GOT3 (cell line): ENCODE results near the gene PCED1A.
"Not testable (repeated sequence)": the region's sequence is repeated elsewhere in the genome, so short reads cannot be mapped to it uniquely, and the experiment has no call there.

Experiments
- DNase-seq: peaks from one replicate; lab custom pipeline; 2025; ENCODE audit warnings: mixed read lengths; lab: John Stamatoyannopoulos, UW

PCED1A gene

GRCh38 chr20:2866236-2866635 is 25.8 kb upstream of the PCED1A start:
- DNase-seq, result no peak

- no peak for DNase-seq
Measured at GRCh38 chr20:2865630-2866029, 25.2 kb upstream of the PCED1A start.

GRCh38 chr20:2865101-2865500 is 24.6 kb upstream of the PCED1A start:
- no peak for DNase-seq

GRCh38 chr20:2864626-2865025 is 24.2 kb upstream of the PCED1A start:
- no peak for DNase-seq

GRCh38 chr20:2859330-2860121 is 19.1 kb upstream of the PCED1A start:
- DNase-seq, result no peak

GRCh38 chr20:2858591-2858990 is 18.1 kb upstream of the PCED1A start:
- DNase-seq, result no peak

GRCh38 chr20:2851086-2851485 is 10.6 kb upstream of the PCED1A start:
- no peak for DNase-seq

- no peak for DNase-seq
Measured at GRCh38 chr20:2849529-2849928, 9.1 kb upstream of the PCED1A start.

- DNase-seq, result no peak
Measured at GRCh38 chr20:2847802-2848201, 7.3 kb upstream of the PCED1A start.

GRCh38 chr20:2846698-2847097 is 6.2 kb upstream of the PCED1A start:
- no peak for DNase-seq

- no peak for DNase-seq
Measured at GRCh38 chr20:2845607-2846006, 5.2 kb upstream of the PCED1A start.

- peak; percentile 57 for DNase-seq
Measured at GRCh38 chr20:2840967-2841531, 594 bp upstream of the PCED1A start.

- no peak for DNase-seq
Measured at GRCh38 chr20:2839732-2840137, 720 bp downstream of the PCED1A start.

- DNase-seq, result no peak
Measured at GRCh38 chr20:2838847-2839671, 1.4 kb downstream of the PCED1A start.

- no peak for DNase-seq
Measured at GRCh38 chr20:2838170-2838797, 2.2 kb downstream of the PCED1A start.

GRCh38 chr20:2837221-2837960 is 3.1 kb downstream of the PCED1A start:
- DNase-seq, result no peak

- no peak for DNase-seq
Measured at GRCh38 chr20:2836035-2836434, 4.4 kb downstream of the PCED1A start.

- no peak for DNase-seq
Measured at GRCh38 chr20:2835331-2835796, 5.1 kb downstream of the PCED1A start.

GRCh38 chr20:2834401-2835110 is 5.9 kb downstream of the PCED1A start:
- DNase-seq, result no peak

GRCh38 chr20:2833761-2834160 is 6.7 kb downstream of the PCED1A start:
- DNase-seq, result no peak

GRCh38 chr20:2831206-2831605 is 9.2 kb downstream of the PCED1A start:
- not testable (repeated sequence) for DNase-seq
